Peyer's patch (tissue), 4 donors: Measurements from ENCODE around the gene ZFR. TPM values are rescaled to one million over a fixed set of nuclear protein-coding genes. Genes with fewer than 3 reads are reported as not detected.
A peak's percentile ranks its signal among the peaks of the same experiment; 100 is the strongest.

Source experiments
- DNase-seq, 3 donors: peaks; one replicate each; pipeline ENCODE4 v3.0.0-alpha.2; 2017 to 2019
- H3K27ac ChIP-seq, 4 donors: fragments of 200-600 bp; sonication (generic); one replicate each; pipeline ENCODE4 v1.5.1; 2016 to 2019
- H3K27me3 ChIP-seq, 2 donors: fragments of 200-600 bp; sonication (generic); one replicate each; pipeline ENCODE4 v1.5.1; 2019
- H3K36me3 ChIP-seq, 3 donors: fragments of 200-600 bp; sonication (generic); one replicate each; pipeline ENCODE4 v1.5.1; 2016 to 2019
- H3K4me1 ChIP-seq, 4 donors: fragments of 200-600 bp; sonication (generic); one replicate each; pipeline ENCODE4 v1.5.1; 2016 to 2019
- H3K4me3 ChIP-seq, 4 donors: fragments of 200-600 bp; sonication (generic); 1 replicate in 3 of 4; 2 replicates in 1 of 4; pipeline ENCODE4 v1.5.1; 2016 to 2019; ENCODE audit warnings: mild to moderate bottlenecking in 1 of 4
- H3K9me3 ChIP-seq, 4 donors: fragments of 200-600 bp; sonication (generic); one replicate each; pipeline ENCODE4 v1.5.1; 2016 to 2019; ENCODE audit warnings: mild to moderate bottlenecking in 1 of 4
- POLR2A ChIP-seq, 2 donors: fragments of 450-650 bp; IDR thresholded peaks; one replicate each; pipeline ENCODE4 v1.5.1; 2017; ENCODE audit warnings: antibody characterized with exemption in 2 of 2, mild to moderate bottlenecking in 2 of 2, moderate library complexity in 2 of 2
- total RNA-seq, 4 donors: library from RNA; depleted of rRNA; stranded (reverse); fragments of >200 nt; gene quantifications; one replicate each; pipeline ENCODE4 v1.1.0, GENCODE V29; 2016
- TF ChIP-seq, protein P1 (sequence below), 6 experiments: fragments of 450-650 bp in 4 of 6; fragments of 200-600 bp in 2 of 6; sonication (generic) in 1 of 6; IDR thresholded peaks; one replicate each; pipeline ENCODE4 v1.5.1; 2017 to 2019; ENCODE audit warnings: antibody characterized with exemption in 6 of 6, mild to moderate bottlenecking in 3 of 6, moderate library complexity in 1 of 6

Gene ZFR
- total RNA-seq, 4 donors from 2014 or later, result 33.5 to 66.8 (median 50.9) TPM

DNA sequence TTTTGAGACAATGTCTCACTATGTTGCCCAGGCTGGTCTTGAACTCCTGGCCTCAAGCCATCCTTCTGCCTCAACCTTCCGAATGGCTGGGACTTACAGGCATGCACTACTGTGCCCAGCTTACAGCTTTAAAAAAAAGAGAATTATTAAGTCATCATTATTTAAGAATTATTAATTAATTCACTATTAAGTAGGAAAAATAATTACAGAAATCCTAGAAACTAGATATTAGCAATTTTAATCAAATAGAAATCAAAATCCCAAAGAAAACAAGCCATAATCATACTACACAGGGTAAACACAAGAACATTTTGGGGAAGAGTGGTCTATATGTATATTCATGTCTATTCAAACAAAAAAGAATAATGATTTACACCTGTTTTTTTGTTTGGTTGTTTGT is 112.2 kb downstream of the ZFR start:
- Histone ChIP-seq H3K27ac (no peak overlapping the region), H3K27me3 (no peaks in the 10 kb centered on the region), H3K9me3 (no peaks in the 10 kb centered on the region), H3K4me1 (peaks cover 0 to 3% (median 0%) of the 10 kb centered on the region in 4 donors), H3K36me3 (no peaks in the 10 kb centered on the region), H3K4me3 (no peak overlapping the region)
- TF ChIP-seq, protein P1, sequence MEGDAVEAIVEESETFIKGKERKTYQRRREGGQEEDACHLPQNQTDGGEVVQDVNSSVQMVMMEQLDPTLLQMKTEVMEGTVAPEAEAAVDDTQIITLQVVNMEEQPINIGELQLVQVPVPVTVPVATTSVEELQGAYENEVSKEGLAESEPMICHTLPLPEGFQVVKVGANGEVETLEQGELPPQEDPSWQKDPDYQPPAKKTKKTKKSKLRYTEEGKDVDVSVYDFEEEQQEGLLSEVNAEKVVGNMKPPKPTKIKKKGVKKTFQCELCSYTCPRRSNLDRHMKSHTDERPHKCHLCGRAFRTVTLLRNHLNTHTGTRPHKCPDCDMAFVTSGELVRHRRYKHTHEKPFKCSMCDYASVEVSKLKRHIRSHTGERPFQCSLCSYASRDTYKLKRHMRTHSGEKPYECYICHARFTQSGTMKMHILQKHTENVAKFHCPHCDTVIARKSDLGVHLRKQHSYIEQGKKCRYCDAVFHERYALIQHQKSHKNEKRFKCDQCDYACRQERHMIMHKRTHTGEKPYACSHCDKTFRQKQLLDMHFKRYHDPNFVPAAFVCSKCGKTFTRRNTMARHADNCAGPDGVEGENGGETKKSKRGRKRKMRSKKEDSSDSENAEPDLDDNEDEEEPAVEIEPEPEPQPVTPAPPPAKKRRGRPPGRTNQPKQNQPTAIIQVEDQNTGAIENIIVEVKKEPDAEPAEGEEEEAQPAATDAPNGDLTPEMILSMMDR (IDR thresholded peaks at IDR 0.05), result no peak
- TF ChIP-seq POLR2A (IDR thresholded peaks at IDR 0.05), result no peak
- DNase-seq, result no peak

DNA sequence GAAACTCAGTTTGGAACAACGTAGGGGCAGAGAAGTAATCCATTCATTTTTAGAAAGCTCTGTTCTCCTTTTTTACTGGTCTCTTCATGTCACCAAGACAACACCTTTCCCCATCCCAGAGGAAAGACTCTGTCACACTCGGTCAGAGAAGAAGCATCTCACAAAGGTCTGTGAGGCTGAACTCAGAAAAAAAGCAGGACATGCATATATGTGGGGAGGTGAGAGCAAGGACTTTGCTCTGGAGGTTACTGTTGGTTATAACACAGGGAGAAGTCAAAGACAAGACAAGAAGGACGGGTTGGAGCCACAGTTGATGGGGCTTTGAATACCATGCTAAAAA is 112.6 kb downstream of the ZFR start:
- no peaks in the 10 kb centered on the region for H3K27me3 ChIP-seq
- no peaks in the 10 kb centered on the region for H3K9me3 ChIP-seq
- TF ChIP-seq, protein P1 (IDR thresholded peaks at IDR 0.05), result no peak
- no peak for TF ChIP-seq POLR2A (IDR thresholded peaks at IDR 0.05)
- H3K27ac ChIP-seq, result peak overlapping the region in 1 of 4 donors; percentile 13
- H3K4me1 ChIP-seq, result peaks cover 0 to 3% (median 0%) of the 10 kb centered on the region in 4 donors
- H3K36me3 ChIP-seq, result no peaks in the 10 kb centered on the region
- H3K4me3 ChIP-seq, result no peak overlapping the region
- DNase-seq, result no peak

DNA sequence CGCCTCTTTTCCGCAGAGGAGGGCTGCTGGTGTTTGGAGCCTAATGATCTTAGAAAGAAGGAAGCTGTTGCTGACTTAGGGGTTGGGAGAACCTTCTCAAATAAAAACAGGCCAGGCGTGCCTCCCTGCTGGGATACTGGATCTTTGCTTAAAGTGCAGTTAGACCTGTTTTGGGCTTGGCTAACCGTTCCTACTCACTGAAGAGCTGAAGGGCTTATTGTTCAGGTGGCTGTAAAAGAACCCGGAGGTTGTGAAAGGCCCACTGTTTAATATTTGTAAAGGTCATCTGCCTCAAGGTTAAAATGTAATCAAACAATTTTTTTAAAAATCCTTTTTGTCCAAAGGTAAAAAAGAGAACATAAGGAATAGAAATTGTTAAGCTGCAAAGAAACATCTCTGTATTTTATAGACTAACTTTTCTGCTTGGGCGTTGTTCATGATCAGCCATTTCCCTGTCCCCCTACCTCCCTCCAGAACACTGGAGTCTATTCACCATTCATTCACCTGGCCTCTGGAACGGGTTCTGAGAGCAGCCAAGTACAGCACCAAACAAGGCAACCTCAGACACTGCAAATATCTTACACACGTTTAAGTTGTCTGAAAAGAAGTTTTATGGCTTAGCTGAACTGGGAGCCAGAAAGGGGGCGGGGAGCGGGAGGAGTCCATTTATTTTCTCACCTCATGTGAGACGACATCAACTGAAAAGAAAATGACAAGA is 113.2 kb downstream of the ZFR start:
- DNase-seq, result no peak
- Histone ChIP-seq H3K4me3 (no peak overlapping the region), H3K4me1 (peaks cover 0 to 3% (median 0%) of the 10 kb centered on the region in 4 donors), H3K9me3 (no peaks in the 10 kb centered on the region), H3K27me3 (no peaks in the 10 kb centered on the region), H3K27ac (peak overlapping the region in 1 of 4 donors; percentile 13), H3K36me3 (no peaks in the 10 kb centered on the region)
- TF ChIP-seq, protein P1 (IDR thresholded peaks at IDR 0.05), result no peak
- TF ChIP-seq POLR2A (IDR thresholded peaks at IDR 0.05), result no peak

DNA sequence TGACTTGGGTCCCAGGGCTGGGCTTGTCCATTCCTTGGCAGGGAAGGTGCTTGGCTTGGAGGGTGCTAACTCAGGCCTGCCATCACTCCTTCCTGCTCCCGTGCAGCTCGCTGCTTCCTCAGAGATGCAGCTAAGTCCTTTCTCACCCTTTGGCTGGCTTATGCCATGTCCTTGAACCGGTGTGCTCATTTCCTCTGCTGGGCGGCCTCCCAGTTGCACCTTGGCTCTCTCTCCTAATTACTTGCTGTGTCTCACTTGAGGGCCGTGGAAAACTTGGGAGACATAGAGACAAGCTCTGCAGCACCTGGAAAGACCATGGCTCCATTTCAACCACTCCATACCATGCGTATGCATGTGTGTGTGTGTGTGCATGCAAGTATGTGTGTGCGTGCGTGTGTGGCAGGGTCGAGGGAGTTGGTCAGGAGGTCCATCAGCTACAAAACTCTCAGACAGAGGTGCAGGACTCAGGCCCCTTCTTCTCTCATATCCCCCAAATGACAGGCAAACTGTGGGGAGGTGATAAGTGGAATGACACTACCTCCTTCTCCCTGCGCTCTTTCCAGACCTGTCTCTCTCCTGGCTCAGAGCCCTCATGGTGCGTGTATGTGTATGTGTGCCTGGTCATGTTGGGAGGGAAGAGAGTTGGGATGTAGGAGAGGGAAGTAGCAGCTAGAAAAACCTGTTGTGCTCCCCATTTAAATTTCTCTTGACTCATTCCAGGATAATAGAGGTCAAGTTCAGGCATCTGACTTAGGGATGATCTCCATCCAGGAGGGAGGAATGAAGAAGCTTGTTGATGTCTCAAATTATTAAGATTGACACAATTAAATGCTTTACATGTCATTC is 114.2 kb downstream of the ZFR start:
- no peak overlapping the region for H3K4me3 ChIP-seq
- TF ChIP-seq, protein P1 (IDR thresholded peaks at IDR 0.05), result no peak
- no peak for TF ChIP-seq POLR2A (IDR thresholded peaks at IDR 0.05)
- no peak for DNase-seq
- no peaks in the 10 kb centered on the region for H3K27me3 ChIP-seq
- H3K9me3 ChIP-seq, result no peaks in the 10 kb centered on the region
- peaks cover 0 to 3% (median 0%) of the 10 kb centered on the region in 4 donors for H3K4me1 ChIP-seq
- H3K27ac ChIP-seq, result no peak overlapping the region
- no peaks in the 10 kb centered on the region for H3K36me3 ChIP-seq

DNA sequence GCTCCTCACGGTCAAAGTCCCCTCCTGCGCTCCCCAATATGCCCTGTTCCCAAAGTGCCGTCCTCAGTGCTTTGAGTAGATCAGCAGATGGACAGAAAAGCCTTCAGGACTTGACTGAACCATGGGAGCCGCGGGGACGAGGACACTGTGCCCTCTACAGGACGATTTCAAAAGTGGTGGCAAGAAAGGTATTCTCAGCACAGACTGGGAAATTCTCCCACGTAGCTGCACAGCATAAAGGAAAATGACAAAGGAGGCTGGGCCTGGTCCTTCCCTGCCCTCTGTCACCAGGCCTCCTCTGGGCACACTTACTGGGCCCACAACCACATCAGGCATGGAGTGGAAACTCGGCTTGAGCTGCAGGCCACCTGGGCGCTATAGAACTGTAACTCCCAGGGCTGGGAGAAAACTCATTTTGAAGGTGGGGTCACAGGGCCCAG is 115.1 kb downstream of the ZFR start:
- Histone ChIP-seq H3K4me1 (peaks cover 0 to 3% (median 0%) of the 10 kb centered on the region in 4 donors), H3K36me3 (no peaks in the 10 kb centered on the region), H3K27ac (no peak overlapping the region), H3K9me3 (no peaks in the 10 kb centered on the region), H3K27me3 (no peaks in the 10 kb centered on the region), H3K4me3 (no peak overlapping the region)
- TF ChIP-seq POLR2A (IDR thresholded peaks at IDR 0.05), result no peak
- TF ChIP-seq, protein P1 (IDR thresholded peaks at IDR 0.05), result peak in 5 of 6 experiments; percentile 38 to 77 (median 64)
- DNase-seq, result peak; percentile 42 to 85 (median 62)
